NCI-H82 treated with DMSO at 0.1 percent for 48 hours (cell line): ENCODE results near the gene APOL6.

ENCODE experiments used
- DNase-seq: peaks from one replicate; lab custom pipeline; 2025; ENCODE audit not compliant: unreplicated experiment; lab: John Stamatoyannopoulos, UW

Gene APOL6

DNA sequence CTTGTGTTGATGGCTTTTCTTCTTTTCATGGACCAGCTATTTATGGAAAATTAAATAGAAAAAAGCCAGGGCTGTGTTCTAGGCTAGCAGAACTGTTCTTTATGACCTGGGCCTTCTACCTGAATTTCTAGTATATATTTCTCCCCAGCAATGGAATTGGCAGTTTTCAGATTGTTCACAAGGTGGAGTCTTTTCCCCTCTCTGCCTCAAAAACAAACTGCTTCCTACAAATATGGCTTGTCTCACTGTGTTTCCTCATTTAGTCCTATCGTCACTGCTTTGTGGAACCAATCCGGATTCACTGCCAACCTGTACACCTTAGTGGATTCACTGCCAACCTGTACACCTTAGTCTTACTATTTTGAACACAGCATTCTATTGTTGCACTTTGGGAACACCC lies 64.4 kb downstream of the APOL6 start:
- DNase-seq: no peak

- no peak for DNase-seq
Measured at GRCh38 chr22:35717572-35717971, 69.3 kb downstream of the APOL6 start, which contains the start of gene APOL5. Gene APOL5 (plus strand): TSS chr22:35717872. CDS start chr22:35717872, 0 bp downstream.
